Muscle layer of duodenum (tissue), 2 donors: ENCODE data around the gene C1orf105.
"Not testable (repeated sequence)": the region's sequence is repeated elsewhere in the genome, so short reads cannot be mapped to it uniquely, and the experiment has no call there.

Experiments
- H3K27ac ChIP-seq: one replicate; pipeline ENCODE4 v1.7.0; 2013; ENCODE audit warnings: mild to moderate bottlenecking, low read length
- H3K27me3 ChIP-seq: one replicate; pipeline ENCODE4 v1.7.0; 2013; ENCODE audit warnings: low read depth, mild to moderate bottlenecking, control low read depth, low read length
- H3K36me3 ChIP-seq, 2 donors: one replicate each; pipeline ENCODE4 v1.7.0; 2013; ENCODE audit warnings: low read length in 2 of 2, control low read depth in 1 of 2, mild to moderate bottlenecking in 1 of 2; ENCODE audit not compliant: insufficient read depth in 2 of 2, control insufficient read depth in 1 of 2
- H3K4me1 ChIP-seq, 2 donors: one replicate each; pipeline ENCODE4 v1.7.0; 2013; ENCODE audit warnings: low read length in 2 of 2, mild to moderate bottlenecking in 2 of 2, control low read depth in 1 of 2, moderate library complexity in 1 of 2; ENCODE audit not compliant: insufficient read depth in 2 of 2, control insufficient read depth in 1 of 2
- H3K4me3 ChIP-seq, 2 donors: one replicate each; pipeline ENCODE4 v1.7.0; 2013; ENCODE audit warnings: low read length in 2 of 2, low read depth in 1 of 2, mild to moderate bottlenecking in 1 of 2
- H3K9me3 ChIP-seq, 2 donors: one replicate each; pipeline ENCODE4 v1.7.0; 2013; ENCODE audit warnings: low read length in 2 of 2, control low read depth in 1 of 2, mild to moderate bottlenecking in 1 of 2; ENCODE audit not compliant: control insufficient read depth in 1 of 2
- donor health status: healthy.

Gene C1orf105

DNA sequence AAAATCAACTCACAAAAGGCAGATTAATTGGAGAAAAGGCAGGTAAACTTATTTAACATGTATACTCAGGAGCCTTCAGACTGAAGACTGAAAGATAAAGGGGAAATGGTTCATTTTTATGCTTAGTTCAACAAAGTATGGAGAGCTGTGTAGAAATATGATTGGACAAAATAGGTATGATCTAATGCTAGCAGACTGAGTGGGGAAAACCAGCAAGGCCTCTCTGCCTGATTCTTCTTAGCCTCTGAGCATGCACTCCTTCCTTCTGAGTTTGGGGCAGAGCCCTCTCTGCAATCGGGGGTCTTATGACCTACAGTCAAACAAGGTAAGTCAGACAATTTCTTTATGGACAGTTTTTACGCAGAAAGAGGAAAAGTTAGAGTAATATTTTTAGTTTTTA is 73.7 kb downstream of the C1orf105 start:
- H3K9me3 ChIP-seq, result no peaks in the 10 kb centered on the region
- no peak overlapping the region for H3K4me3 ChIP-seq
- no peaks in the 10 kb centered on the region for H3K27me3 ChIP-seq
- no peaks in the 10 kb centered on the region for H3K4me1 ChIP-seq
- H3K27ac ChIP-seq, result no peak overlapping the region
- H3K36me3 ChIP-seq, result no peaks in the 10 kb centered on the region

DNA sequence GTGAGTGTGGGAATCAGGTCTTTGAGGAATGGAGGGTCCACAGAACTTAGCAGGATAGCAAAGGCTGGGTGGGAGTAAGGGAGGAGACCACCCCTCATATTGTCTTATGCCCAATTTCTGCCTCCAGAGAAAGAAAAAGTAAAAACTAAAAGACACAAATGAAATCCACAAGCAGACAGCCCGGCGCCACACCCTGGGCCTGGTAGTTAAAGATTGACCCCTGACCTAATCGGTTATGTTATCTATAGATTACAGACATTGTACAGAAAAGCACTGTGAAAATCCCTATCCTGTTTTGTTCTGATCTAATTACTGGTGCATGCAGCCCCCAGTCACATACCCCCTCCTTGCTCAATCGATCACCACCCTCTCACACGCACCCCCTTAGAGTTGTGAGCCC is 75.6 kb downstream of the C1orf105 start:
- not testable (repeated sequence) for H3K4me1 ChIP-seq, H3K27ac ChIP-seq, H3K27me3 ChIP-seq, H3K9me3 ChIP-seq, H3K4me3 ChIP-seq, H3K36me3 ChIP-seq

DNA sequence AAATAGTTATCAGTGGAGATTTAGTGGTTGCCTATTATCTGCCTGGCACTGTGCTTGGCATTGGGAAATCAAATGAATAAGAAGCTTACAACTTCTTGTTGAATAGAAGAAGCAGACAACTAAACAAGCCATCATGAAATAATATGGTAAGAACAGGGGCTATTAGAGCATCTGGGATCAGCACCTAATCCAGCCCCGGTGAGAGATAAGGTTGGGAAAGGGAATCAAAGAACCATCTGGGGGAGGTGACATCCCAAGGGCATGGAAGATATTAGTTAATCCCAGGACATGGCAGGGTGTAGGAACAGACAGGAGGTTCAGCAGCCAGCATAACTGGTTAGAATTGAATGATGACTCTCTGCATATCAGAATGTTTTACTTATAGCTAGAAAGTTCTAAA is 76.2 kb downstream of the C1orf105 start:
- no peaks in the 10 kb centered on the region for H3K36me3 ChIP-seq
- no peaks in the 10 kb centered on the region for H3K9me3 ChIP-seq
- no peak overlapping the region for H3K4me3 ChIP-seq
- H3K27me3 ChIP-seq, result no peaks in the 10 kb centered on the region
- no peak overlapping the region for H3K27ac ChIP-seq
- no peaks in the 10 kb centered on the region for H3K4me1 ChIP-seq

DNA sequence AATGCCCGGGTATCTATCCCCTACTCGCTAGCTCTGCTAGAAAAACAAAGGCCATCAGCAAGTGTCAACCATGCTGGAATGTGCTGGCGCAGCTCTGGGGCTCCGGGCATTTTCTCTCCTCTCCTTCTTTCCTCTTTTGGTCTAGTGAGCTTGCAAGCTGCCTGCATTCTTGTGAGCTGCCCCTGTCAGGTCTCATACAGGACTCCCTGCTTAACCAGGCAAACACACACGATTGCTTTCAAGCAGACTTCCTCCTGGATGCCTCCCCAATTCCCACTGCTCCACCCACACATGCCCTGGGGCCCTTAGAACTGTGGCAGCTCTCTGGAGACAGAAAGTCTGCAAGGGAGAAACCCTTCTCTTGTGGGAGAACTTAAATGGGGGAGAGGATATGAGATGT is 76.7 kb downstream of the C1orf105 start:
- Histone ChIP-seq H3K4me1 (no peaks in the 10 kb centered on the region), H3K4me3 (no peak overlapping the region), H3K27ac (no peak overlapping the region), H3K9me3 (no peaks in the 10 kb centered on the region), H3K27me3 (no peaks in the 10 kb centered on the region), H3K36me3 (no peaks in the 10 kb centered on the region)

DNA sequence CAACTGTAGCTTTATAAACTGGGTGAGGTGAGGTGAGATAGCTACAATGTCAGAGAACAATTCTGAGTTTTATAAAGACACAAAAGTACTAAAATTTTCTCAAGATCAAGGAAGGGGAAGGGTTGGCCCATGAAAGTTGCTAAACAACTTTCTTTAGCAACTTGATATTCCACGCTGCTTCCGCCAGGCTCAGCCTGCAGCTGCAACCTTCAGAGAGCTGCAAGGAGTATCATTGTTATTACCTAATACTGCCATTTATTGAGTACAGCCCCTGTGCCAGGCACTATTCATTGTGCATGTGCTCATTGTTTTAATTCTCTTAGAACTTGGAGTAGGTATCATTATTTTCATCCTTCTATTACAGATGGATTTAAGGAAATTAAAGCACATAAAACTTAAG is 78.4 kb downstream of the C1orf105 start:
- no peaks in the 10 kb centered on the region for H3K9me3 ChIP-seq
- no peaks in the 10 kb centered on the region for H3K27me3 ChIP-seq
- no peaks in the 10 kb centered on the region for H3K36me3 ChIP-seq
- no peaks in the 10 kb centered on the region for H3K4me1 ChIP-seq
- no peak overlapping the region for H3K4me3 ChIP-seq
- no peak overlapping the region for H3K27ac ChIP-seq

DNA sequence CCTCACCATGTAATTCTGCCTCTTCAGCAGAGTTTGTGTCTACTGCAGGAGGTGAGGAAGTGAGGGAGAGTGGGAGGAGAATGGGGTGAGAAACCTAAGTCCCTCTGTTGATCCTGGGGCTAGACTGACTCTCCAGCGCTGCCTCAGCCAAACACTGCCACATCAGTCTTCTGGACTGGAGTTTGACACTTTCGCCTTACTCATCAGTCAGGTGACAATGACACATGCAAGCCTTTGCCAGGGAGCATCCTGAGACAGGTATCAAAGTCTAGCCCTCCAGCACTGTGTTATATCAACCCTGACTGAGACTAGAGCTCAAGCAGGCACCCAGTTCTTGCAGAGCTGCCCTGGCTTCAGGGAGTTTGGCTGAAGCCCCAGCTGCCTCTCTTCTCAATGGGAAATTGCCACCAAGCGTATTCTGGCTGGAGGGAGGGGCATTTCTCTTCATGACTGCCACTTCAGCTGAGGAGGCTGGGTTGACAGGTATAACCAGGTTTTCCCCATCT is 79.2 kb downstream of the C1orf105 start:
- H3K36me3 ChIP-seq, result no peaks in the 10 kb centered on the region
- H3K4me3 ChIP-seq, result no peak overlapping the region
- no peaks in the 10 kb centered on the region for H3K4me1 ChIP-seq
- no peaks in the 10 kb centered on the region for H3K9me3 ChIP-seq
- no peaks in the 10 kb centered on the region for H3K27me3 ChIP-seq
- no peak overlapping the region for H3K27ac ChIP-seq

DNA sequence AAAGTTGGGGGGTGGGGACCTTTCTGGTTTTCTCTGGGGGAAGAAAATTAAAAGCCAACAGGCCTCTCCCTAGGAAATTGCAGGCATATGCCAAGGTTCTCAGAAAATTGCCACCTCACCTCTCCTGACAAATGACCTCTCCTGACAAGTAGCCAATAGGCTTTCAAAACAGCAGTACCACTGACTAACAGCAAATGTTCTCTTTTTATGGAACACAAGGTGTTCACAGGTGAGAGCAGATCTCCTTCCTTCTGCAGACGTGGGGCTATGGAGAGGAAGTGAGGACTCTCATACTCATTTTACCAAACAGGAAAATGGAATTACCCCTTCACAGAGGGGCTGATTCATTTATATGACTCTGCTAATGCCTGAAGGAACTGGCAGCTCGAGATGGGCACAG is 79.7 kb downstream of the C1orf105 start:
- Histone ChIP-seq H3K27ac (no peak overlapping the region), H3K36me3 (no peaks in the 10 kb centered on the region), H3K9me3 (no peaks in the 10 kb centered on the region), H3K4me3 (no peak overlapping the region), H3K4me1 (no peaks in the 10 kb centered on the region), H3K27me3 (no peaks in the 10 kb centered on the region)

DNA sequence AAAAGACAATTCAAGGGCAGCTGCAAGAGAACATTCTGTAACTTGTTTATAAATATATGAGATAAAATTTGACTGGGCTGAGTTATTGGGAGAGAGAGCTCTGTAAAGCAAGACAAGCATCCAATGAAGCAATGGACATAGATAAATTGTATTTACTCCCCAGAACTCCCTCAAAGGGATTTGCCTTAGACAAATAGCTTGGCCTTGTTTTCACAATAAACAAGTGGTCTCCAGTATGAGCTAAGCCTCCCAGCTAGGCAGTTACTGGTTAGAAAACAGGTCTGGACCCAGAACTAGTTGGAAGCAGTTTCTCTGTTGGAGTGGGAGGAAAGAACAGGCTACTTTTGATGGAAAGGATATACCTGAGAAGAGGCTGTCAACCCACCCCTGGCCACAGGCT is 87.3 kb downstream of the C1orf105 start:
- H3K27ac ChIP-seq, result no peak overlapping the region
- H3K36me3 ChIP-seq, result no peaks in the 10 kb centered on the region
- H3K4me3 ChIP-seq, result no peak overlapping the region
- no peaks in the 10 kb centered on the region for H3K27me3 ChIP-seq
- no peaks in the 10 kb centered on the region for H3K4me1 ChIP-seq
- H3K9me3 ChIP-seq, result no peaks in the 10 kb centered on the region

DNA sequence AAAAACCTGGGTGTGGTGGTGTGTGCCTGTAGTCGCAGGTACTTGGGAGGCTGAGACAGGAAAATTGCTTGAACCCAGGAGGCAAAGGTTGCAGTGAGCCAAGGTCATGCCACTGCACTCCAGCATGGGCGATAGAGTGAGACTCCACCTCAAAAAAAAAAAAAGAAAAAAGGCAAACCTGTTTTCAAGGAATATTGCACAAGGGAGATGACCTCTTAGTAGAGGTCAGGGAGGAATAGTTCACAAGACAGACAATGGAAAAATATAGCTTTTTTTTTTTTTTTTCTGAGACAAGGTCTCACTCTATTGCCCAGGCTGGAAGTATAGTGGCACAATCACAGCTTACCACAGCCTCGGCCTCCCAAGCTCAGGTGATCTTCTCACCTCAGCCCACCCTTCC is 90.0 kb downstream of the C1orf105 start:
- Histone ChIP-seq H3K27ac (no peak overlapping the region), H3K4me1 (no peaks in the 10 kb centered on the region), H3K27me3 (no peaks in the 10 kb centered on the region), H3K36me3 (no peaks in the 10 kb centered on the region), H3K9me3 (no peaks in the 10 kb centered on the region), H3K4me3 (no peak overlapping the region)

DNA sequence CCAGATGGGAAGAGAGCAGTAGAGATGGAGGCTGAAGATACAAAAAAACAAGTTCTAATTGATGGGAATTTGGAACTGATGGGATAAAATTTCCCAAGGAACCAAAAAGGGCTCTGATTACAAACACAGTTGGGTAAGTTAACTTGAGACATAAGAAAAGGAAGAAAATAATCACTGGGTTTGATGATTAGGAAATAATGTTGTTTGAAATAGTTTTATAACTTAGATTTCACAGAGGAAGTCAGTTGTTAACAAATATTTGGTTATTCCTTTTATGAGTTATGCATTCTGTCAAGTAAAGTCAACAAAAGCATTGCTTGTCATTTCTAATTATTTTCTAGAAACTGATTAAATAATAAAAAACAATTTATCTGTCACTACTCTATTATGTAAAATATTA is 92.1 kb downstream of the C1orf105 start:
- no peaks in the 10 kb centered on the region for H3K36me3 ChIP-seq
- H3K27me3 ChIP-seq, result no peaks in the 10 kb centered on the region
- H3K27ac ChIP-seq, result no peak overlapping the region
- no peaks in the 10 kb centered on the region for H3K4me1 ChIP-seq
- H3K4me3 ChIP-seq, result no peak overlapping the region
- no peaks in the 10 kb centered on the region for H3K9me3 ChIP-seq

DNA sequence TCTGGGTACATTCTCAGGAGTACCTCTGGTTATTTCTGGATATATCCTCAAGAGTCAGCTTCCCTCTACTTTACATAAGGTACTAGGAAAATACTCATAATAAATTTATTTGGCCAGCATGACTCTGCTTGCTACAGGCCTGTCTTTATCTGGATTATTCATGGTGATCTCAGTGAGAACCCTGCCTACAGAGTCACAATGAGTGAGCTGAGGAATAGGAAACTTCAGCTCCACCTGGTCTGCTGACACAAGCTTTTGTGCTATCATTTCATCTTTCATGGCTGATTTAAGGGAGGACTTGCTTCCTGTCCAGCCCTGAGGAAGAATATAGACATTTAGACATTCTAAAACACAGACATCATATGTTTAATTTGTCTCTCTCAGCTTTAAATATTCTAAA is 93.0 kb downstream of the C1orf105 start:
- Histone ChIP-seq H3K36me3 (no peaks in the 10 kb centered on the region), H3K4me1 (no peaks in the 10 kb centered on the region), H3K27me3 (no peaks in the 10 kb centered on the region), H3K9me3 (no peaks in the 10 kb centered on the region), H3K4me3 (no peak overlapping the region), H3K27ac (no peak overlapping the region)

DNA sequence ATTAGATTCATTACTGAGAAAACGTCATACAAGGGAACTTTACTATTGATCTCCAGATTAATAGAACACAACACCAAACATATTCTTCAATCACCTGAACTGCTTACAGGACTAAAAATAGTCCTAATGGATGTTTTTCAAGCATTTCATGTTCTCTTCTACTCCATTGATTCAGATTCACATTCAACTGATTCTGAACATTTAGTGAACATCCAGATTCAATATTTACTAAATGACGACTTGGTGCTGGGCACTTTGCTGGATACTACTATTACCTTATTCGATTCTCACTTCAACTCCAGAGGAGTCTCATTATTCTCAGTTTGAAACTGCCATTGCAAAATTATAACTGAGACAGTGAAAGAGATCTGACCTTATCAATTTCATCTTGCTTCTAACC is 93.6 kb downstream of the C1orf105 start:
- Histone ChIP-seq H3K4me3 (no peak overlapping the region), H3K9me3 (no peaks in the 10 kb centered on the region), H3K27me3 (no peaks in the 10 kb centered on the region), H3K4me1 (no peaks in the 10 kb centered on the region), H3K36me3 (no peaks in the 10 kb centered on the region), H3K27ac (no peak overlapping the region)
